Dedifferentiated amniotic fluid mesenchymal stem cell (primary cell): ENCODE data around the gene ERV3-1.
"Not testable (repeated sequence)": the region's sequence is repeated elsewhere in the genome, so short reads cannot be mapped to it uniquely, and the experiment has no call there.

Source experiments
- DNase-seq: peaks from one replicate; pipeline ENCODE4 v3.0.0-alpha.2; 2016; ENCODE audit errors: extremely low spot score

The ERV3-1 gene

GRCh38 chr7:64999165-65000004, 7.1 kb downstream of the ERV3-1 start:
- no peak for DNase-seq

GRCh38 chr7:64998865-64999164, 7.7 kb downstream of the ERV3-1 start:
- DNase-seq, result no peak

GRCh38 chr7:64997927-64998391, 8.5 kb downstream of the ERV3-1 start:
- no peak for DNase-seq

- DNase-seq, result no peak
Measured at GRCh38 chr7:64997164-64997908, 9.2 kb downstream of the ERV3-1 start.

- DNase-seq, result no peak
Measured at GRCh38 chr7:64996305-64996704, 10.2 kb downstream of the ERV3-1 start.

GRCh38 chr7:64993901-64994300, 12.6 kb downstream of the ERV3-1 start:
- no peak for DNase-seq

- no peak for DNase-seq
Measured at GRCh38 chr7:64992971-64993370, 13.5 kb downstream of the ERV3-1 start.

- no peak for DNase-seq
Measured at GRCh38 chr7:64990936-64991335, 15.6 kb downstream of the ERV3-1 start, which contains the start of gene ZNF117. ZNF117 (minus strand) TSS chr7:64991036.

GRCh38 chr7:64990216-64990615, 16.3 kb downstream of the ERV3-1 start:
- no peak for DNase-seq

GRCh38 chr7:64978497-64979203, 27.8 kb downstream of the ERV3-1 start:
- DNase-seq, result no peak

- no peak for DNase-seq
Measured at GRCh38 chr7:64965594-64965993, 40.9 kb downstream of the ERV3-1 start.

- DNase-seq, result no peak
Measured at GRCh38 chr7:64959072-64959747, 47.3 kb downstream of the ERV3-1 start.

GRCh38 chr7:64951250-64951848, 55.1 kb downstream of the ERV3-1 start:
- DNase-seq, result peak; percentile 63

GRCh38 chr7:64950673-64951072, 55.8 kb downstream of the ERV3-1 start:
- not testable (repeated sequence) for DNase-seq

GRCh38 chr7:64948774-64949173, 57.7 kb downstream of the ERV3-1 start:
- DNase-seq, result not testable (repeated sequence)

- no peak for DNase-seq
Measured at GRCh38 chr7:64947252-64948000, 59.1 kb downstream of the ERV3-1 start.

GRCh38 chr7:64946772-64947171, 59.7 kb downstream of the ERV3-1 start:
- no peak for DNase-seq

GRCh38 chr7:64945503-64946175, 60.8 kb downstream of the ERV3-1 start:
- no peak for DNase-seq

- DNase-seq, result not testable (repeated sequence)
Measured at GRCh38 chr7:64944667-64945502, 61.6 kb downstream of the ERV3-1 start.
